H9 (cell line): ENCODE measurements around the gene PLN. TPM values are rescaled to one million over a fixed set of nuclear protein-coding genes. Genes with fewer than 3 reads are reported as not detected.

ENCODE experiments used
- DNase-seq: peaks from one replicate; pipeline ENCODE4 v3.0.0-alpha.2; 2017
- H2AFZ ChIP-seq: one replicate; pipeline ENCODE4 v1.6.1; 2013; ENCODE audit warnings: mild to moderate bottlenecking, low read length, control low read depth, moderate library complexity
- H2AK5ac ChIP-seq: 2 replicates; pipeline ENCODE4 v1.6.1; 2013; ENCODE audit warnings: low read length, control low read depth, mixed read lengths; ENCODE audit not compliant: insufficient read length
- H2BK120ac ChIP-seq: one replicate; pipeline ENCODE4 v1.6.1; 2013; ENCODE audit warnings: low read depth, mild to moderate bottlenecking, low read length, control low read depth, inconsistent platforms; ENCODE audit not compliant: poor library complexity, severe bottlenecking
- H2BK12ac ChIP-seq: 2 replicates; pipeline ENCODE4 v1.6.1; 2013; ENCODE audit warnings: low read length, control low read depth, mixed read lengths, low read depth; ENCODE audit not compliant: insufficient read length
- H2BK15ac ChIP-seq: 2 replicates; pipeline ENCODE4 v1.6.1; 2013; ENCODE audit warnings: low read depth, low read length, control low read depth
- H2BK20ac ChIP-seq: one replicate; pipeline ENCODE4 v1.6.1; 2013; ENCODE audit warnings: low read depth, mild to moderate bottlenecking, low read length, control low read depth, inconsistent platforms; ENCODE audit not compliant: poor library complexity, severe bottlenecking
- H2BK5ac ChIP-seq: 2 replicates; pipeline ENCODE4 v1.6.1; 2013; ENCODE audit warnings: low read length, control low read depth, mixed read lengths; ENCODE audit not compliant: insufficient read length
- H3K14ac ChIP-seq: 2 replicates; pipeline ENCODE4 v1.6.1; 2013; ENCODE audit warnings: low read length, control low read depth; ENCODE audit not compliant: insufficient read depth
- H3K18ac ChIP-seq: 2 replicates; pipeline ENCODE4 v1.6.1; 2013; ENCODE audit warnings: low read depth, mild to moderate bottlenecking, mixed read lengths, low read length, control low read depth; ENCODE audit not compliant: insufficient read length
- H3K23ac ChIP-seq: 2 replicates; pipeline ENCODE4 v1.6.1; 2013; ENCODE audit warnings: low read length, control low read depth, mixed read lengths, low read depth; ENCODE audit not compliant: insufficient read length
- H3K23me2 ChIP-seq: 2 replicates; pipeline ENCODE4 v1.6.1; 2013; ENCODE audit warnings: low read depth, mild to moderate bottlenecking, mixed read lengths, low read length, control low read depth; ENCODE audit not compliant: insufficient read length, poor library complexity, severe bottlenecking
- H3K27ac ChIP-seq: 2 replicates; pipeline ENCODE4 v1.5.1; 2013; ENCODE audit warnings: low read length, control low read depth, mixed read lengths, low read depth; ENCODE audit not compliant: insufficient read length
- H3K27me3 ChIP-seq: 2 replicates; pipeline ENCODE4 v1.6.1; 2013; ENCODE audit warnings: low read length, control low read depth, inconsistent platforms; ENCODE audit not compliant: insufficient read depth
- H3K4ac ChIP-seq: 2 replicates; pipeline ENCODE4 v1.6.1; 2013; ENCODE audit warnings: low read depth, mild to moderate bottlenecking, control low read depth, inconsistent platforms, low read length, moderate library complexity
- H3K4me1 ChIP-seq: 2 replicates; pipeline ENCODE4 v1.6.1; 2013; ENCODE audit warnings: low read length, control low read depth, inconsistent platforms; ENCODE audit not compliant: insufficient read depth
- H3K4me2 ChIP-seq: 2 replicates; pipeline ENCODE4 v1.6.1; 2013; ENCODE audit warnings: low read length, control low read depth, mixed read lengths; ENCODE audit not compliant: insufficient read length, insufficient read depth
- H3K56ac ChIP-seq: 2 replicates; pipeline ENCODE4 v1.6.1; 2013; ENCODE audit warnings: low read depth, mild to moderate bottlenecking, mixed read lengths, low read length, control low read depth; ENCODE audit not compliant: insufficient read length
- H3K79me1 ChIP-seq: 2 replicates; pipeline ENCODE4 v1.6.1; 2013; ENCODE audit warnings: low read depth, mild to moderate bottlenecking, moderate library complexity, low read length, control low read depth, inconsistent platforms; ENCODE audit not compliant: insufficient read depth, poor library complexity, severe bottlenecking
- H3K79me2 ChIP-seq: 2 replicates; pipeline ENCODE4 v1.6.1; 2013; ENCODE audit warnings: low read length, control low read depth, inconsistent platforms; ENCODE audit not compliant: insufficient read depth
- H3K9ac ChIP-seq: 2 replicates; pipeline ENCODE4 v1.6.1; 2013; ENCODE audit warnings: low read length, control low read depth, mixed read lengths; ENCODE audit not compliant: insufficient read length; ENCODE audit errors: extremely low read depth
- H3K9me3 ChIP-seq: one replicate; pipeline ENCODE4 v1.6.1; 2013; ENCODE audit warnings: low read depth, low read length, inconsistent platforms; ENCODE audit not compliant: control insufficient read depth
- H3T11ph ChIP-seq: one replicate; pipeline ENCODE4 v1.6.1; 2013; ENCODE audit warnings: mild to moderate bottlenecking, low read length, control low read depth, inconsistent platforms
- H4K20me1 ChIP-seq: one replicate; pipeline ENCODE4 v1.6.1; 2013; ENCODE audit not compliant: control insufficient read depth, insufficient read length, insufficient read depth
- H4K5ac ChIP-seq: 2 replicates; pipeline ENCODE4 v1.6.1; 2013; ENCODE audit warnings: low read depth, mild to moderate bottlenecking, mixed read lengths, low read length, control low read depth; ENCODE audit not compliant: insufficient read length
- H4K8ac ChIP-seq: replicated peaks from 2 replicates; pipeline ENCODE4 v1.6.1; 2013; ENCODE audit warnings: low read length, control low read depth, mixed read lengths, low read depth; ENCODE audit not compliant: insufficient read length
- H4K91ac ChIP-seq: 2 replicates; pipeline ENCODE4 v1.6.1; 2013; ENCODE audit warnings: low read depth, mild to moderate bottlenecking, moderate library complexity, mixed read lengths, low read length, control low read depth; ENCODE audit not compliant: insufficient read length
- H3K27ac Mint-ChIP-seq, 3 experiments: 2 replicates in 2 of 3; 3 replicates in 1 of 3; pipeline ENCODE4 v1.8.0; 2020 to 2021; ENCODE audit warnings: mixed read lengths in 3 of 3, mild to moderate bottlenecking in 1 of 3, moderate library complexity in 1 of 3
- H3K27me3 Mint-ChIP-seq: 2 replicates; pipeline ENCODE4 v1.8.0; 2021; ENCODE audit warnings: low read depth, mild to moderate bottlenecking, moderate library complexity, mixed read lengths
- H3K36me3 Mint-ChIP-seq, 3 experiments: 2 replicates in 2 of 3; 3 replicates in 1 of 3; pipeline ENCODE4 v1.8.0; 2020 to 2021; ENCODE audit warnings: low read depth in 3 of 3, mixed read lengths in 3 of 3; ENCODE audit not compliant: insufficient read depth in 1 of 3
- H3K4me1 Mint-ChIP-seq, 2 experiments: 2 replicates each; pipeline ENCODE4 v1.8.0; 2020; ENCODE audit warnings: mixed read lengths in 2 of 2
- H3K4me3 Mint-ChIP-seq, 2 experiments: 2 replicates in 1 of 2; 3 replicates in 1 of 2; pipeline ENCODE4 v1.8.0; 2020 to 2021; ENCODE audit warnings: mild to moderate bottlenecking in 2 of 2, mixed read lengths in 2 of 2, moderate library complexity in 1 of 2
- H3K9me3 Mint-ChIP-seq, 2 experiments: 2 replicates in 1 of 2; 3 replicates in 1 of 2; pipeline ENCODE4 v1.8.0; 2020; ENCODE audit warnings: mild to moderate bottlenecking in 2 of 2, mixed read lengths in 2 of 2, moderate library complexity in 1 of 2
- CTCF ChIP-seq: fragments of 200-600 bp; sonication (generic); conservative IDR thresholded peaks from 3 replicates; pipeline ENCODE4 v1.8.0; 2021; ENCODE audit warnings: antibody characterized with exemption, mild to moderate bottlenecking
- WGBS: extraction: QIAGEN DNeasy Blood & Tissue Kit; methylation state at CpG from one replicate; pipeline ENCODE4 v1.1.7; 2013; ENCODE audit warnings: missing lambda C conversion rate, low lambda C conversion rate, mixed read lengths; ENCODE audit not compliant: insufficient read length; ENCODE audit errors: extremely low coverage; 5-methylcytosine and 5-hydroxymethylcytosine counted together
- total RNA-seq: library from RNA; stranded (reverse); gene quantifications from 2 replicates; pipeline ENCODE4 v1.2.1, GENCODE V29; 2021

Gene PLN
- total RNA-seq, 1 experiment from 2014 or later, result not detected

- H3K56ac ChIP-seq, result no peak overlapping the region
- no peak overlapping the region for H4K8ac ChIP-seq
- H3K27me3 ChIP-seq, result no peaks in the 10 kb centered on the region
- H3K9me3 ChIP-seq, result no peaks in the 10 kb centered on the region
- no peak overlapping the region for H4K91ac ChIP-seq
- no peak overlapping the region for H2AK5ac ChIP-seq
- WGBS, result no CpG with 5 or more reads among the region's 2 CpGs
- no peak overlapping the region for H2BK5ac ChIP-seq
- no peak for DNase-seq
- peaks cover 3 to 5% (median 3%) of the 10 kb centered on the region in 3 experiments for H3K36me3 Mint-ChIP-seq
- H3K27me3 Mint-ChIP-seq, result no peaks in the 10 kb centered on the region
- H3K27ac ChIP-seq, result no peak overlapping the region
- no peak overlapping the region for H3K4ac ChIP-seq
- H2AFZ ChIP-seq, result no peak overlapping the region
- no peak overlapping the region for H4K5ac ChIP-seq
- H3K79me2 ChIP-seq, result no peaks in the 10 kb centered on the region
- no peak overlapping the region for H3K23ac ChIP-seq
- H3K4me3 Mint-ChIP-seq, result no peak overlapping the region
- H3K9me3 Mint-ChIP-seq, result peaks cover 2 to 4% of the 10 kb centered on the region in 2 experiments; a peak in 3 of 5 replicates
- no peak overlapping the region for H3K4me2 ChIP-seq
- H2BK120ac ChIP-seq, result no peak overlapping the region
- H3K4me1 ChIP-seq, result no peaks in the 10 kb centered on the region
- peak overlapping the region in 1 of 3 experiments; percentile 11; a peak in 1 of 7 replicates for H3K27ac Mint-ChIP-seq
- H2BK12ac ChIP-seq, result no peak overlapping the region
- H4K20me1 ChIP-seq, result no peaks in the 10 kb centered on the region
- H3K18ac ChIP-seq, result no peak overlapping the region
- H3K79me1 ChIP-seq, result no peaks in the 10 kb centered on the region
- no peak for TF ChIP-seq CTCF
- H2BK20ac ChIP-seq, result no peak overlapping the region
- no peaks in the 10 kb centered on the region for H3K23me2 ChIP-seq
- H3T11ph ChIP-seq, result no peak overlapping the region
- no peak overlapping the region for H3K14ac ChIP-seq
- no peak overlapping the region for H2BK15ac ChIP-seq
- H3K4me1 Mint-ChIP-seq, result no peaks in the 10 kb centered on the region
- H3K9ac ChIP-seq, result no peak overlapping the region
Observed at GRCh38 chr6:118505656-118506055, 42.4 kb upstream of the PLN start.
